GF-D8 (cell line): ENCODE results near the gene ELMO3.

ENCODE experiments used
- DNase-seq: peaks from one replicate; lab custom pipeline; 2025; lab: John Stamatoyannopoulos, UW

Gene ELMO3

GRCh38 chr16:67242138-67242730 lies 43.3 kb downstream of the ELMO3 start:
- no peak for DNase-seq

- no peak for DNase-seq
Observed at GRCh38 chr16:67243481-67243880, 44.5 kb downstream of the ELMO3 start.

GRCh38 chr16:67244387-67245185 lies 45.7 kb downstream of the ELMO3 start:
- DNase-seq, result peak; percentile 86

DNA sequence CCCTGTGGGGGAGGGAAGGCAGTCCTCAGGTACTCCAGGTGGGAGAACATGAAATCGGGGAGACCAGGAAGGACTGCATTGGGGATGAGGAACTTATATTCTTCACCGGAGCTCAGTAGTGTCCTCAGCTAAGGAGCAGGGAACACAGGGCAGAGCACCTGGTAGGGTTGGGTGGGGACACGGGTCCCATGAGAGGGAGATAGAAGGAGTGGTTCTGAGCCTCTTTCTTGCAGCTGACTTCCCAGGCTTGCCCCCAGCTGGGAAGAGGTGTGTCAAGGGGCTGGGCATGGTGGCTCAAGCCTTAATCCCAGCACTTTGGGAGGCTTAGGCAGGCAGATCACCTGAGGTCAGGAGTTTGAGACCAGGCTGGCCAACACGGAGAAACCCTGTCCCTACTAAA lies 46.3 kb downstream of the ELMO3 start:
- DNase-seq, result no peak

DNA sequence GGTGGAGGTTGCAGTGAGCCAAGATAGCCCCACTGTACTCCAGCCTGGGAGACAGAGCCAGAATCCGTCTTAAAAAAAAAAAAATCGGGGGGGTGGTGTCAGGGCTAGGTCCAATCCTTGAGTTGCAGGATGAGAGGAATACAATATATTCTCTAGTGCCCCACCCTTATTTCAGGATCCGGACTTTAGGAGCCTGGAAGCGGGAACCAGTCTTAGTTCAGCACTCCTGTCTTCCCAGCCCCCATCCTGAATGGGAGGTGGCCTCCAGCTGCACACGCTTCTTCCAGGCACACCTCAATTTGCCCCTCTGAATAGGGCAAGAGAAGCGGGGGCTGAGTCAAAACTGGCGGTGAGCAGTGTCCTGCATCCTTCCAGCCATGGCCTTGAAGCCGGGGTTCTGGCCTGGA lies 46.7 kb downstream of the ELMO3 start:
- DNase-seq, result no peak

DNA sequence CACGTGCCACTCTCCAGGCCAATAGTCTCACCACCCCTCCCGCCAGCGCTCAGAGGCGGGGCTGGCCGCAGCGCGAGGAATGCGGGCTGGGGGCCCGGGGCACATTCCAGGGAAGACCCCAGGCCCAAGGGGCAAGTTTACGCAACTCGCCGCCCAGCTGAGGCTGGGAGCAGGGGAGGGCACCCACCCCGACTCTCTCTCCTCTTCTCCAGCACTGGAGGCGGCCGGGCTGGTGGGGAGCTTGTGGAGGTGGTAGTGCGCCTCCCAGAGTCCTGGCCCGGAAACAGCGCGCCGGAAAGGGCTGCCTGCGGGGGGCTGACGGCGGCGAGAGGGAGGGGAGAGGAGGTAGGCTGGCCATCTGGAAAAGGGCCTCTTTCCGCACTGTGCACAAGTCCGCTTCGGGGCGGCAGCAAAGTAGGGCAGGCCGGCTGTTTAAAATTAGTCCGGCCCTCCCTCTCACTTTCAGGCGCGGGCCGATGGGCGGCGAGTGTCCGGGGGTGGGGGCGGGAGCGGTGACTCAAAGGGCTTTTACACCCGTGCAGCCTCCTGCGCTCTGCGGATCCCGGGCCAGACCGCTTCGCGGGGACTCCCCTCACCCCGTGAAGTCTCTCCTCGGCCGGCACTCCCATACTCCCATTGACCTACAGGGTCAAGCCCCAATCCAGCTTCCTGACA lies 47.3 kb downstream of the ELMO3 start:
- peak; percentile 61 for DNase-seq

GRCh38 chr16:67246756-67247191 lies 47.8 kb downstream of the ELMO3 start:
- DNase-seq, result no peak

DNA sequence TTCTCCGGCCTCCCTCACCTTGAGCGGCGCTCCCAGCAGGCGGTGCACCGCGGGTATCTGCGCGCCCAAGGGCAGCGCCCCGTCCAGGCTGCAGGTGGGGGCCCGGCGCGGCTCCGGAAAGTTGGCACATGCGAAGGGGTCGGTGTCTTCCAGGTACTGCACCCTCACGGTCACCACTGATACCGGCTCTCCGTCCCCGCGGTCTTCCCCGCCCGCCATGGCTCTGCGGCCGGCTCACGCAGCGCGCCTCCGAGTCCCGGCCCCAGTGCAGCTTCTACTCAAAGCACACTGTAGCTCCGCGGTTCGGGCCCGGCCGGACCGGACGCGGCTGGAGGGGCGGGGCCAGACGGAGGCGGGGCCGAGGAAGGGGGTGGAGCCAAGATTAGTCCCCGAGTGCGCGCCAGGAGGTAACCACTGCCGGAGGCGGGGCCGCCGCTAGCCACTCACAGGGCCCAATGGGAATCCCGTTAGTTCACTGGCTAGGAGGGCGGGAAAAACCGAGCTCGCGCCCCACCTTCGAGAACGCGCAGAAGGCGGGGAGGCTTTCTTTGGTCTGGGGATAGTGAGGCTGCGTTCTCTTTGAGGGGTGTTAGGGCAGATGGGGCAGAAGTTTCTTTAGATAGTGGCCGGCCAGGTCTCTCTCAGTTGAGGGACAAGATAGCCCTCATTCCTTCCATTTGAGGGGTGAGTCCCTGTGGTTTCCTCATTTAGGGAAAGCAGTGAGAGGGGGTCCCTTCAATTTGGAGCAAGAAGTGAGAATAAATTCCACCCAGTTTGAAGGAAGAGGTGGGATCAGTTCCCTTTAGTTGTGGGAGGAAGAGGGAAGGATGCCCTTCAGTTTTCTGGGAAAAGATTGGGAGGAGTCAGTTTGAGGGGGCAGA lies 48.5 kb downstream of the ELMO3 start, which contains the start of gene FHOD1:
TSS of gene FHOD1 (minus strand) at position 290 of the 881 bp plus-strand sequence. CDS start at position 219, 71 bp downstream.
- peak; percentile 88 for DNase-seq

GRCh38 chr16:67248073-67248400 lies 49.1 kb downstream of the ELMO3 start:
- DNase-seq, result no peak

DNA sequence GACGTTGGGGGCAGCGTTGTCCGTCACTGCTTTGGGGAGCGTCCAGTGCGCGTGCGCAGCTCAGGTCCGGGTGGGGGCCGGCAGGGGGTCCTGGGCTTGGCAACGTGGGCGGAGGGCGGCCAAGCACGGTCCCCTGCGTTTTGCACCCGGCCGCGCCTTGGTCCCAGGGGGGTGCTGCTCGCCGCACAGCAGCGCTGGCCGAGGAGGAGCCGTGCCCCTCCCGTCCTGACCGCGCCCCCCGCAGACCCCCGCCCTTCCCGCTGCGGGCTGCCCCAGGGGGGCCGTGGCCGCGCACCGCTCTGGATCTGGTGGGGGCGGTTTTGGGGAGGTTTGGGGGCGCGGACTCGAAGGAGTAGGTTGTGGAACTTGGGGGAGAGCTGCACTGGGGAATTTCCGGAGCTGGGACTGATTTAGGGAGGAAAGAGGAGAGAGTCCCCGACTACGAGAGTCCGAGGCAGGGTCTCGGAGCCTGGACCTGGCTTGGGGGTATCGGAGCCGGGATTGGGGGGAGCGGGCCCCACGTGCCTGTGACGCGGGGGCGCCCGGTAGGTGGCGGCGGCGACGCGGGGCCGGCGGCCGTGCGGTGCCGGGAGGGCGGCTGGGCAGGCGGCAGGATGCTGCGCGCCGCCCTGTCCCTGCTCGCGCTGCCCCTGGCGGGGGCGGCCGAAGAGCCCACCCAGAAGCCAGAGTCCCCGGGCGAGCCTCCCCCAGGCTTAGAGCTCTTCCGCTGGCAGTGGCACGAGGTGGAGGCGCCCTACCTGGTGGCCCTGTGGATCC lies 49.7 kb downstream of the ELMO3 start, which contains the start of gene SLC9A5:
TSS of gene SLC9A5 (plus strand) at position 579 of the 777 bp plus-strand sequence. CDS start at position 615, 36 bp downstream.
- no peak for DNase-seq

DNA sequence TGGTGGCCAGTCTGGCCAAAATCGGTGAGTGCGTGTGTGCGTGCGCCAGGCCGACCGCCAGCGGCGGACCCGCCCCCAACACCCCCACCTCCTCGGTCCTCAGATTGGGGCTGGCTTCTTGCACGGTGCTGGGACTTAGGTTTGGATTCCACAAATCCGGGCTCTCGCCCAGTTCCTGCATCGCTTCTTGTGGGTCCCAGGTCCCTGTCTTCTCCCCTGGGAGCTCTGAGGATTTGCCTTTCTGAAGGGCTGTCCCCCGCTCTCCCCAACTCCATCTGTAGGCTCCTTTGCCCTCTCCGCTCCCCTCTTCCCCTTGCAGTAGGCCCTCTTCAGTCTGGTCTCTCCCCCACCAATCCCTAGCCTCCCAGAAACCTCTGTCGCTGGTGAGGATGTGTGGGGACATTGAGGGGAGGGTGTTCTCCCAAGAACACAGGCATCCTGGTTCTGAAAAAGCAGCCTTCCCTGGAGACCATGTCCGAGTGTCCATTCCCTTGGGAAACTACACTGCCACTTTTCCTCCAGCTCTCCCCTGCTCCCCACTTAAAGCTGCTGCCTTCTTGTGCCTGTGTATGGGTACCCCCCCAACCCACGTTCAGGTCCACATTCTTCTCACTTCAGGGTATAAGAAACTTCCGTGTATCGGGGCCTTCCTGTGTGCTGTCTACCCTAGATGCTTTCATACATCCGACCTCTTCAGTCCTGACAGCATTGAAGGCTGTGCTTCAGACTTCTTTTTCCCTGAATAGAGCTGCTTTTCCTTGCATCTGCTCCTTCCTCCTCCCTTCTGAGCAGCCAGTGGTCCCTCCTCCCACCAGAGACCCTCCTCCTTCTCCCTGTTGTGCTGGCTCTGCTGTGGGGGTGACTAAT lies 50.5 kb downstream of the ELMO3 start:
- no peak for DNase-seq

GRCh38 chr16:67250045-67250327 lies 51.1 kb downstream of the ELMO3 start:
- no peak for DNase-seq

DNA sequence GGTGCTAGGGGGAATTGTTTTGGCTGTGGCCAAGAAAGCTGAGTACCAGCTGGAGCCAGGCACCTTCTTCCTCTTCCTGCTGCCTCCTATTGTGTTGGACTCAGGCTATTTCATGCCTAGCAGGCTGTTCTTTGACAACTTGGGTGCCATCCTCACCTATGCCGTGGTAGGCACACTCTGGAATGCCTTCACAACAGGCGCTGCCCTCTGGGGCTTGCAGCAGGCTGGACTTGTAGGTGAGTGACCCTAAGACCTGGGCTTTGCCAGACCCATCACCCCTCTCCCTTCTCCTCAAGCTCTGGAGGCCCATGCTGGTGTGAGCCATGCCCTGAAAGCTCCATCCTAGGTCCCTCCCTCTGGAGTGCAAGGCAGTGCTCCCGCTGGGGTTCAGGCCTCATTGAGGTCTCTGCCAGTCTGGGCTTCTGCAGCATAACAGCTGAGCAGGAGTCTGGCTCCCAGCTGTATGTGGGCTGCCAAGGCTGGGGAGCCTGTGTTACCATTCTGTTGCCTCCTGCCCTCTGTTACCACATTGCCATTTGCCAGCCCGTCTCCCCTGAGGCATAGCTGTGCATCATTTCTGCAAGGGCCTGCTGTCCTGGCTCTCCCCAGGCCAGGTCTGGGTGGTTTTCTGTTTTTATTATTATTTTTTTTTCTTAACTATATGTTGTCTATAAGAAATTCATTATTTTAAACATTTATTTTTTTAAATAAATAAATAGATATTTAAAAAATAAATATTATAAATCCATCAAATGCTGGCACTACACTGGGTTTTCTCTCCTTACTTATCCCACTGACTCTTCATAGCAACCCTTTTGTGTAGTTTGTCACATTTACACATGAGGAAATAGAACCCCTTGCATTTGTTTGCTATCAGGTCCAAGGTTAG lies 53.9 kb downstream of the ELMO3 start:
- no peak for DNase-seq
